Panc1 (cell line): ENCODE data around the gene MTA3.

Source experiments
- SIN3A ChIP-seq: IDR thresholded peaks from 2 replicates; pipeline ENCODE4 v1.6.1; 2012; ENCODE audit warnings: low read depth, mild to moderate bottlenecking, low read length, moderate library complexity, borderline replicate concordance; ENCODE audit not compliant: insufficient read depth
- TF ChIP-seq, protein P1 (sequence below): fragments of 450-650 bp; IDR thresholded peaks from 2 replicates; pipeline ENCODE4 v1.5.1; 2017; ENCODE audit warnings: mild to moderate bottlenecking

GRCh38 chr2:42783511-42783910 lies 215.1 kb downstream of the MTA3 start:
- TF ChIP-seq, protein P1, sequence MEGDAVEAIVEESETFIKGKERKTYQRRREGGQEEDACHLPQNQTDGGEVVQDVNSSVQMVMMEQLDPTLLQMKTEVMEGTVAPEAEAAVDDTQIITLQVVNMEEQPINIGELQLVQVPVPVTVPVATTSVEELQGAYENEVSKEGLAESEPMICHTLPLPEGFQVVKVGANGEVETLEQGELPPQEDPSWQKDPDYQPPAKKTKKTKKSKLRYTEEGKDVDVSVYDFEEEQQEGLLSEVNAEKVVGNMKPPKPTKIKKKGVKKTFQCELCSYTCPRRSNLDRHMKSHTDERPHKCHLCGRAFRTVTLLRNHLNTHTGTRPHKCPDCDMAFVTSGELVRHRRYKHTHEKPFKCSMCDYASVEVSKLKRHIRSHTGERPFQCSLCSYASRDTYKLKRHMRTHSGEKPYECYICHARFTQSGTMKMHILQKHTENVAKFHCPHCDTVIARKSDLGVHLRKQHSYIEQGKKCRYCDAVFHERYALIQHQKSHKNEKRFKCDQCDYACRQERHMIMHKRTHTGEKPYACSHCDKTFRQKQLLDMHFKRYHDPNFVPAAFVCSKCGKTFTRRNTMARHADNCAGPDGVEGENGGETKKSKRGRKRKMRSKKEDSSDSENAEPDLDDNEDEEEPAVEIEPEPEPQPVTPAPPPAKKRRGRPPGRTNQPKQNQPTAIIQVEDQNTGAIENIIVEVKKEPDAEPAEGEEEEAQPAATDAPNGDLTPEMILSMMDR = no peak
- no peak for TF ChIP-seq SIN3A
